ENCODE measurements around the gene POLR2E.

Gene POLR2E

GRCh38 chr19:1094655-1094977 lies 559 bp downstream of the POLR2E start:
- no peak for DNase-seq (ENCODE audit: low spot score)

GRCh38 chr19:1093811-1094553 lies 1.2 kb downstream of the POLR2E start:
- no peak for DNase-seq (ENCODE audit: low spot score)

GRCh38 chr19:1093330-1093729 lies 1.8 kb downstream of the POLR2E start:
- DNase-seq (ENCODE audit: low spot score) = no peak

- DNase-seq (ENCODE audit: low spot score) = no peak
Observed at GRCh38 chr19:1091544-1092175, 3.5 kb downstream of the POLR2E start.

GRCh38 chr19:1090731-1091543 lies 4.2 kb downstream of the POLR2E start:
- DNase-seq (ENCODE audit: low spot score) = no peak

GRCh38 chr19:1089891-1090290 lies 5.3 kb downstream of the POLR2E start:
- no peak for DNase-seq (ENCODE audit: low spot score)

GRCh38 chr19:1089126-1089771 lies 5.9 kb downstream of the POLR2E start:
- DNase-seq (ENCODE audit: low spot score) = no peak

- no peak for DNase-seq (ENCODE audit: low spot score)
Observed at GRCh38 chr19:1088416-1089010, 6.7 kb downstream of the POLR2E start.

- no peak for DNase-seq (ENCODE audit: low spot score)
Observed at GRCh38 chr19:1087813-1088415, 7.3 kb downstream of the POLR2E start.

GRCh38 chr19:1086613-1087012 lies 8.6 kb downstream of the POLR2E start:
- DNase-seq (ENCODE audit: low spot score) = no peak

- no peak for DNase-seq (ENCODE audit: low spot score)
Observed at GRCh38 chr19:1085676-1086442, 9.3 kb downstream of the POLR2E start.

GRCh38 chr19:1085053-1085658 lies 10.0 kb downstream of the POLR2E start:
- DNase-seq (ENCODE audit: low spot score) = no peak

GRCh38 chr19:1084024-1084868 lies 10.9 kb downstream of the POLR2E start:
- no peak for DNase-seq (ENCODE audit: low spot score)

- DNase-seq (ENCODE audit: low spot score) = no peak
Observed at GRCh38 chr19:1082928-1083816, 12.0 kb downstream of the POLR2E start.

GRCh38 chr19:1082165-1082927 lies 12.8 kb downstream of the POLR2E start:
- no peak for DNase-seq (ENCODE audit: low spot score)

GRCh38 chr19:1081301-1082164 lies 13.6 kb downstream of the POLR2E start:
- DNase-seq (ENCODE audit: low spot score) = no peak
